HG03095 (cell line): ENCODE measurements around the gene PRM1.

Source experiments
- ATAC-seq: cut with Tn5 transposase; IDR thresholded peaks from one replicate; pipeline ENCODE4 v1.9.1; 2021; ENCODE audit warnings: moderate library complexity; ENCODE audit not compliant: unreplicated experiment

PRM1 gene

DNA sequence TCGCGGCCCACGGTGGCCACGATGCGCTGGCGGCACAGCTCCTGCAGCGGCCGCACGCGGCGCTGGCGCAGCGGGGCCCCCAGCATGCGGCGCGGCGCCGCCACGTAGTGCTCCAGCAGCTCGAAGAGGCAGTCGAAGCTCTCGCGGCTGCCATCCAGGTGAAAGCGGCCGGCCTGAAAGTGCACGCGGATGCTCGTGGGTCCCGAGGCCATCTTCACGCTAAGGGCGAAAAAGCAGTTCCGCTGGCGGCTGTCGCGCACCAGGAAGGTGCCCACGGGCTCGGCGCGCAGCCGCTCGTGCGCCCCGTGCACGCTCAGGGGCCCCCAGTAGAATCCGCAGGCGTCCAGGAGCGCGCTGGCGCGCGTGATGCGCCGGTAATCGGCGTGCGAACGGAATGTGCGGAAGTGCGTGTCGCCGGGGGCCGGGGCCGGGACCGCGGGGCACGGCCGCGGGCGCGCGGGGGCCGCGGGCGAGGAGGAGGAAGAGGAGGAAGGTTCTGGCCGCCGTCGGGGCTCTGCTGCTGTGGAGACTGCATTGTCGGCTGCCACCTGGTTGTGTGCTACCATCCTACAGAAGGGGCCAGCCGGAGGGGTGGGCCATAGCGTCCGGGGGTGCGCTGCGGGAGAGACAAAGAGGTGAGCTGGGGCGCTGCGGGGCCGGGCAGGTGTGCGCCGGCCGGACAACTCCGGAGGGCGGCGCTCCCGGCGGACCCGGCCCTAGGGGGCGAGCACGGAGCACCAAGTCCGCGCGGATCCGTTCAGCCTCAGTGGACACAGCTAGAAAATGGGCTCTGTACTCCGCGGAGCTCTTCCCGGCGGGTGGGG, 26.0 kb downstream of the PRM1 start:
- ATAC-seq: no peak

DNA sequence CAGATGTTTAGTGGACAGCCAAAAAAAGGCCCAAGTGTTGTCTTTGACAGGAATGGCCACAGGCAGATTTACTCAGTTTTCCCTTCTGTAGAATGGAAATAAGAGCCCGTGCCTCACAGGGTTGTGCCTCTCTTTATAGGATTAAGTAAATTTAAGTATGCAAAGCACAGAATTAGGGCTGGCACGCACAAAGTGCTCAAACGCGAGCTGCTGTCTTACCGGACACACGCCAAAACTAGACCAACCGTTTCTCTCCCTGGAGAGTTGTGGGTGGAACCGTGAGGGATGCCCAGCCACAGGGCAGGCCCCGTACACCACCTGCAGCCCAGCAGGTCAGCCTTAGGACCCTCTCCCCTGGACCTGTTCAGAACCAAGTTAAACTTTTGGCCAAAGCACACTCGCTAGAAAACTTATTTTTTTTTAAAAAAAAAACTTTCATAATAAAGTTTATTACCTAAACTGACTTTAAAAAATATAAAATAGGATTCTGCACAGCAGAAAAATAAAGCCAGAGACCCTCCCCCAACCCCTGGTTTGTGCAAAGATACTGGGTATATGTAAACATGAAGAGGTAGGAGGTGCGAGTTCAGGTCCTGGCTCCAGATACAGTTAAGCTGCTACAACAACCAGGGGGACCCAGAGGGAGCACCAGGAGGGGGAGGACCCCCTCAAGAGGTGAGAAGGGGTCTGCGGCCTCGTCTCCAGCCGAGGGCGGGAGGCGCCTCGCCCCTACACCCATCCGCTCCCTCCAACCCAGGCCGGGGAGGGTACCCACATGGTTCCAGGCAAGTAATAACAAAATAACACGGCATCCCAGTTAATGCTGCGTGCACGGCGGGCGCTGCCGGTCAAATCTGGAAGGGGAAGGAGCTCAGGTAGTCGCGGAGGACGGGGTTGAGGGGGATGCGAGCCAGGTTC, 26.9 kb downstream of the PRM1 start:
- ATAC-seq: no peak

DNA sequence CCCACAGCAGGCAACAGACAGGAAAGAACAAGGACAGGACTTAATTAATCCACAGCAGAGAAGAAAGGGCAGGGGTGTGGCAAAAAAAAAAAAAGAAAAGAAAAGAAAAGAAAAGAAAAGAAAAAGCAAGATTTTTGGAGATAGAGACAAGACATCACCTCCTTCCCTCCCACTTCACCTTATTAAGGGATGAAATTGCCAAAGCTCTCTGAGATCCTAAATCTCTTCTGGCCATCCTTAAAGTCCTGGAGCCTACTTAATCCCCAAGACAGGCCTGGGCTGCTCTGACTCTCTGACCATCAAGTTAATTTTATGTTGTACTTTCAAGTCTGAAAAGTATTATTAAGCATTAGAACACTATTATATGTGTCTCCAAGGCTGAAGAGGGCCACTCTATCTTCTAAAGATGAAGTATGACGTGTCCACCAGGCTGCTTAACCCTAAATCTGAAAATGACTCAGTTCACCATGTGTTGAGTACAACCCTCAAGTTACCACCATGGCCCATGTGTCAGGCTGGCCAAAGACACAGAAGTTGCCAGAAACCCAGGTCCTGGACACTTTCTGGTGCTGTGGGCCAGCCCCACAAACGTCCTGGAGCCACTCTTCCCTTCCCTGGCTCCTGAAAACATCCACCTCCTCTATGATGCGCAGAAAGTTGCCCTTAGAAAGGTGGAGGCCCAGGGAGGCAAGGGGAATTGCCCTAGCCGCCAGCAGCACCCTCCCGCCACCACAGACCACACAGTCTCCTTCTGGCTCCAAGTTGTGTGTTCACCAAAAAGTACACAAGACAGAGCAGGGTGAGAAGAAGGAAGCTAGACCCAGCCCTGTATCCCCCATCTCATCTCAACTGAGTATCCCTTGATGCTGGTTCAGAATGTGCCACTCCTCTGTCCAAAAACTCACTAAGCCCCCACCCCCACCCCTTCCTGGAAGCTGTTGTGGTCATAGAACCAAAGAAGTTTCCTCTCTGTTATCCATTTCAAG, 27.8 kb downstream of the PRM1 start:
- ATAC-seq: no peak

DNA sequence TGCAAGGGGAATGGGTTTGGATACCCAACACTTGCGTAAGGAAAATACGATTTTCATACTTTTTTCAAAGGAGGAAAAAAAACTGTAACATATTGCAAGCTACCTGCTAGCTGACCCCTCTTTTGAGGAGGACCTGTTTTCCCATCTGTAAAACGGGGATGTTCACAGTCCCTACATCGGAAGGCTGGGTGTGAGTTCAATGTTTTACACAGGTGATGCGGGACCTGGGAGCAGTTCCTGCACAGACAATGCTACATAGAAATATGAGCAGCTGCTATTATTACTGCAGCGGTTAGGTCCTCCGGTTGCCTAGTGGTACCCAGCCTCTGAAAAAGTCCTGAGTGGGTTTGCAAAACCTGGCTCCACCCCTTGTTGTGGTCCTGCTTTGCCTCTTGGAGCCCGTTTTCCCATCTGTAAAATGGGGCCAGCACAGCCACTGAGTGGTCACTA, 28.6 kb downstream of the PRM1 start:
- no peak for ATAC-seq

DNA sequence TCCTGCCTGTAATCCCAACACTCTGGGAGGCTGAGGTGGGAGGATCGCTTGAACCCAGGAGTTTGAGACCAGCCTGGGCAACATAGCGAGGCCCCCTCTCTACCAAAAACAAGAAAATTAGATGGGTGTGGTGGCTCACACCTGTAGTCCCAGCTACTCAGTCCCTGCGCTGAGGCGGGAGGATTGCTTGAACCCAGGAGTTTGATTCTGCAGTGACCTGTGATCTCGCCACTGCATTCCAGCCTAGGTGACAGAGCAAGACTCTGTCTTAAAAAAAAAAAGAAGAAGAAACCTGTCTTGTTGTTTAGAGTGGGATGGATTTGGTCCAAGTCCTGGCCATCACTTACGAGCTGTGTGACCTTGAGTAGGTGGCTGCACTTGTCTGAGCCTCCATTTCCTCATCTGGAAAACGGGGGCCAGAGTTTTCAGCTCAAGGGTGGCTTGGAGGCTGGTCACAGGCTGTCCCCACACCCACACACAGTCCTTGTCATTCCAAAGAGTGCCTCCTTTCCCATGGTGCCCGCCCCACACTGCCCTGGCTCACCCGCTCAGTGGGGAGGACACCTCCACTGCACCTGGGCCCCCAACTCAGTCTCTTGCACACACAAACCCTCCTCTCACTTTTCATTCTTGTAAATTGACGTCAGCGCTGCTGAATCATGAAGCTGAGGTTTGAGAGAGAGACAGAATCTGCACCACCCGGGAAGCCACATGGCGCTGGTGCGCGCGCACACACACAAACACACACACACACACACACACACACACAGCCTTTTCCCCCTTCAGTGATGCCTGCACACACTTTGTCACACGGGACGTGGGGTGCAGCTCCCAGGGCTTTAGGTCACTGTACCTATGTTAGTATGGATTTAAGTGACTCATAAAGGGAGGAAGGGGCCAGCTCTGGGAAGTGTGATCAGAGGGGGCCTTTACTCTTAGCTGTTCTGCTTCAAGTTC, 29.3 kb downstream of the PRM1 start:
- ATAC-seq: no peak

DNA sequence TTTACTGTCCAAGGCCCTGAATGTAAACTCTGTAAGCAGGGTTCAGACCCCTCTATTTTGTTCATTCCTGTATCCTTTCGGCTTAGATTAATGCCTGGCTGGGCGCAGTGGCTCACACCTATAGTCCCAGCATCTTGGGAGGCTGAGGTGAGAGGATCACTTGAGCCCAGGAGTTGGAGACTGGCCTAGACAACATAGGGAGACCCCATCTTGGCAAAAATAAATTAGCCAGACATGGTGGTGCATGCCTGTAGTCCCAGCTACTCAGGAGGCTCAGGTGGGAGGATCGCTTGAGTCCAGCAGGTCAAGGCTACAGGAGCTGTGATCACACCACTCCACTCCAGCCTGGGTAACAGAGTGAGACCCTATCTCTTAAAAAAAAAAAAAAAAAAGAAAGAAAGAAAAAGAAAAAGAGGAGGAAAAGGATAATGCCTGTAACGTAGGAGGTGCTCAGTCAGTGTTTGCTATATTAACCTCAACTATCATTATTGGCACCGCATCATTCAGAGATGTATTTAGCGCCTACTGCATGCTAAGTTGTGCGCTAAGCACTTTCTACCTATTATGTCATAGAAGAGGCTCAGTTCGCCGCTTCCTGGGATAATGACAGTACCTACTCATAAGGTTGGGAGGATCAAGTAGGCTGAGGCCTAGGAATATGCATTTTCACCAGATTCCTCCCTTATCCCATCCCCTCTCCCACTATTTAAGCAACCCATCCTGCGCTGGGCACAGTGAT, 30.2 kb downstream of the PRM1 start:
- no peak for ATAC-seq

DNA sequence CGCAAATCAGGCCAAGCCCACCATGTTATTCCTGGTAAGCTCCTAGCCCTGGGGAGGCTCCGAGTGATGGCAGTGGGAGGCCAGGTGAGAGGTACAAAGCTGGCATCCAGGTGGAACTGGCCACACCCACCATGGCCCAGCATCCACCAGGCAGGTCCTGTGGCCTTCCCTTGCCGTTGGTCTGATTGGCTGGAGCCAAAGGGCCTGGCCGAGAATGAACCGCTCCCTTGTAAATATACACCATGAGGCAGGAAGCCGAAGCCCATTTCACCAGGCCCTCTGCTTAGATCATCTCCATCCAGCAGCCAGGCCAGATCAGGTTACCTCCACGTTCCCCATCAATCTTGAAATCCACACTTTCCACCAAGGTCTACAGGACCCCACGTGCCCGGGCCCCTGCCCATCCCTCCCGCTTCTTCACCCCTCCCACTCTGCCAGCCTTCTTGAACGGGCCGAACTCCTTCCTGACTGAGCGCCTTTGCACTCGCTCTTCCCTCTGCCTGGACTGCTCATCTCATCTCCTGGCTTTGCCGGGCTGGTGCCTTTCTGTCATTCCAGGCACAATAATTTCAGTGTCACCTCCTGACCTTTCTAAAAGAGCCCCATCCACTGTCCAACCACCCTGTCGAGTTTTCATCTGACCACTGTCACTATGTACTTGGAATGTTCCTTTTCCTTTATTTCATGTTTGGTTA, 30.9 kb downstream of the PRM1 start:
- ATAC-seq: no peak

DNA sequence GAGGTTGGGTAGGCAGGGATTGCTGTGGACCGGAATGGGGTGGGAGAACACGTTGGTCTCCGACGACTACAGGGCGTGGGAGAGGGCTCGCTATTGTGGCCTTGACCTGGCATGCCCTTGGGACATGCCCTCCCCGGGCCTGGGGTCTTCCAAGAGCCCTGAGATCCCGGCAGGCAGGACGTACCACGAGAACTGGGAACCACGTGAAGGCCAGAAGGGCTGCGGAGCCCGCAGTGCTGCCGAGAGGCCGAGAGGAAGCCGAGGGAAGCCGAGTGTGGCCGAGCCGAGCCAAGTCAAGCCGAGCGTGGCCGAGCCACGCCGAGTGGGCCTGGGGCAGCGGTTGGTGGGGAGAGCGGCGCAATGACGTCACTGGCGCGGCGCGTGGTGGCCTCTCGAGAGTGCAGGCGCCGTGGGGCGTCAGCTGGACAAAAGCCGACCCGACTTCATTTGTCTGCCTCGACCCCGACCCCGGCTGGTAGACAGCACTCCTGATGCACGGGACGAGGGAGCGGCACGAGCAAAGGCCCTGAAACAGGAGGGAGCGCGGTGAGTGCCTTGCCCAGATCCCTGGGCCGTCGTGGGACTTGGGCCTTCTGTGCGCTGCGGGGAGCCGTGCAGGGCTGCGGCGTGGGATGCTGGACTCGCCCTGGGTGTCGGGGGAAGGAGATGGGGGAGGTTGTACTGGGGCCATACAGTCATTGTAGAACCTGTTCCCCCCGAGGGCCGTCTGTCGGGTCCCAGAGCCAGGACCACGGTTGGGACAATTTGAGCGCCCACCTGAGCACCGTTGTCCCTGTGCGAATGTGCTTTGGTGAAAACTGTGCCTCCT, 31.7 kb downstream of the PRM1 start:
- ATAC-seq: no peak

DNA sequence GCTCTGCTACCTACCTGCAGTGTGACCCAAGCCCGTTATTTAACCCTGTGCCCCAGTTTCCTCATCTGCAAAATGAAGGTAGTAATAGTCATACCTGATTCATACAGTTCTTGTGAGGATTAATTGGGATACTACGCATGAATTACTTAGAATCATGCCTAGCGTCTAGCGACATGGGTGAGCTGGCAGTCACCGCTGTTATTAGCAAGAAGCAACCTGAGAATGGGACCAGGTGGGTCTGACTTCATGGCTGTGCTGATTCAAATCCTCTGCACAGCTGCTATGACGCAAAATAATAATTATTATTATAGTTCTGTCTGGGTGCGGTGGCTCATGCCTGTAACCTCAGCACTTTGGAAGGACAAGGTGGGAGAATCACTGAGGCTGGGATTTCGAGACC, 33.0 kb downstream of the PRM1 start:
- no peak for ATAC-seq

DNA sequence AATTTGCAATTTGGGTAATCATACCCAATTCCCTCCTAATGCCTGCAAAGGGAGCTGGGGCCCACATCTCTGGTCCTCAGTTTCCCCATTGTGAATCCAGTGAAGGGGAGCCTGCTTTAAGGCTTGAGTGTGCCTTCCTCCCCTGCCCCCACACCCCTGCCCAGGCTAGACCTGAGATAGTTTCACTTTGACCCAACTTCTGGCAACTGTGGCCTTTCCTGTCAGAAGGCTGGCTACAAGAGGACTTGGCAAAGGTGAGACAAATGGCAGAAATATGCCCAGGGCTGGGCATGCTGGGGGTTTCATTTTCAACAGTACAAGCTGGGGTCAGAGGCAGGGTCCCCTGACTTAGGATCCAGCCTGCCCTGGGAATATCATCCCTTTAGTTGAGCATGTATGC, 35.1 kb downstream of the PRM1 start:
- ATAC-seq: no peak

DNA sequence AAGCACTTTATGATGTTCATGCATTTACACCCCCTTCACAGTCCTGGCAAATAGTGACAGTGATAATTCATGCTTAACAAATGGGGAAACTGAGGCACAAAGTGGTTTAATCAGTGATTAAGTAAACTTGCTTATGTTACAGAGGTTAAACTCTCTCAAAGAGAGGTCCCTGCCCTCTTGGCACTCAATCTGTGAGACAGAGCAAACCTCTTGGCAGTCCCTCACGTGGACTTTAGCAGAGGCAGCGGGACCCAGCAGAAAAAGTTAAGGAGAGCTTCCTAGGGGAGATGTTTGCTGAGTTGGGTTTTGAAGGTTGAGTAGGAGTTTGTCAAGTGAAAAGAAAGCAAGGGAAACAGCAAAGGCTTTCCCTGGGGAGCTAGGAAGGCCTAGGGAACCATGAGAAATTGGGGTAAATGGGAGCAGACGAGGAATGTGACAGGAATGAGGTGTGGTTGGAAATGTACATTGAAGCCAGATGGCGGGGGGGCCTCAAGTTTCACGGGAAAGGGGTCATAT, 35.9 kb downstream of the PRM1 start:
- ATAC-seq: no peak

DNA sequence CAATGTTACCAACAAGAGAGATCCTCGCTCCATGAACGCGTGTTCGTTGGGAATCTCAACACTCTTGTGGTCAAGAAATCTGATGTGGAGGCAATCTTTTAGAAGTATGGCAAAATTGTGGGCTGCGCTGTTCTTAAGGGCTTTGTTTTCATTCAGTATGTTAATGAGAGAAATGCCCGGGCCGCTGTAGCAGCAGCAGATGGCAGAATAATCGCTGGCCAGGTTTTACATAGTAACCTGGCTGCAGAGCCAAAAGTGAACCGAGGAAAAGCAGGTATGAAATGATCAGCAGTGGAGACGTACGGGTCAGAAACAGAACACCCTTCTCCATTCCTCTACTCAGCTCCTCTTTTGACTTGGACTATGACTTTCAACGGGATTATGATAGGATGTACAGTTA, 38.5 kb downstream of the PRM1 start:
- ATAC-seq: no peak

DNA sequence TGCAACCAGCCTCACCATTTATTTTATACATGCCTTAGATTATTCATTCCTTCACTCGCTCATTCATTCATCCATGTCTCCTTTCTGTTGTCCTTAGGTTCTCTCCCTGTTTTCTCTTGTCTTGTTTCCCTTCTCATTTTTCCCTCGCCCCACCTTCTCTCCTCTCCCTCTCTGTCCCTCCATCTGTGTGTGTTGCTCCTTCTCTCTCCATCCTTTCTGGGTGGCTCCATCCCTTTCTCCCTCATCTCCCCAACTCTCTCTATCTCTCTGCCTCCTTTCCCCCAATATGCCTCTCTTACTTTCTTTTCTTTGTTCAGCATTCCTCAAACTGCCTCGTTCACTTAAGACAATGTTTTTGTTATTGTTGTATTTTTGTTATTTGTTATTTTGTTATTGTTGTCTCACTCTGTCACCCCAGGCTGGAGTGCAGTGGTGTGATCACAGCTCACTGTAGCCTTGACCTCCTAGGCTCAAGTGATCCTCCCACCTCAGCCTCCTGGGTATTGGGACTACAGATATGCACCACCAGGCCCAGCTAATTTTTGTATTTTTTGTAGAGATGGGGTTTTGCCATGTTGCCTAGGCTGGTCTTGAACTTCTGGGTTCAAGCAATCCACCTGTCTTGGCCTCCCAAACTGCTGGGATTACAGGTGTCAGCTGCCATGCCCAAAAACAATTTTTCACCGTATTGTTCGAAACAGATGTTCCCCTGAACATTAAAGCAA, 39.5 kb downstream of the PRM1 start:
- ATAC-seq: no peak

DNA sequence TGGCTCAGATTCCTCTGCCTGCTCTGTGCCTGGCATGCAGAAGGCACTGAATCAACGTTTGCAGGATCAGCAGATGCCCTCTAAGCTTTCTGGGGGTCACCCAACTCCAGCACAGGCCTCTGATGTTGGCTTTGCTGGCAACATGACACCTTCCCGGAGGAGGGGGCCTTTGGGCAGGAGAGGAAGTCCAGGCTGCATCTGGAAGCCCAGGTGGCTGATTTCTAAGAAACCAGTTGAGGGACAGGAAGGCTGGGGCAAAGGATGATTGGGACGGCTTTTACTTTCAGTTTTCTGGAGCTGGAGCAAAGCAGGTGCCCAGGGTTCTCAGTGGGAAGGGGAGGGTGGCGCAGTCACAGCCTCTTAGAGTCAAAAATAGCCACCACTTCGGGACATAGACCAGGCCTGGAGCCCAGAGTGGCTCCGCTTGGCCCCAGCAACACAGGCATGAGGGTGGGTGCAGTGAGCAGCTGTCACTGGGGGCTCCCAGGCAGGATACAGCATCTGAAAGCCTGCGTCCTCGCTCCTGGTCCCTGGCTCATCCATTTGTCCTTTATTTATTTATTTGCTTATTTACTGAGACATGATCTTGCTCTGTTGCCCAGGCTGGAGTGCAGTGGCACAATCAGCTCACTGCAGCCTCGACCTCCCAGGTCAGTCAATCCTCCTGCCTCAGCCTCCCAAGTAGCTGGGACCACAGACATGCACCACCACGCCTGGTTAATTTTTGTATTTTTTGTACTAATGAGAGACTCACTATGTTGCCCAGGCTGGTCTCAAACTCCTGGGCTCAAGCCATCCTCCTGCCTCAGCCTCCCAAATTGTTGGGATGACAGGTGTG, 40.3 kb downstream of the PRM1 start:
- no peak for ATAC-seq
